ENCODE measurements around the gene FAXDC2. TPM values are rescaled to one million over a fixed set of nuclear protein-coding genes. Genes with fewer than 3 reads are reported as not detected.

FAXDC2 gene
- total and polyA plus RNA-seq, 2 of the 13 experiments (the other 11 are each of a cell fraction or from before 2014, with no cell fraction given) = 4.7 to 58.8 TPM

GRCh38 chr5:154860123-154860522 is 9.7 kb upstream of the FAXDC2 start (continued):
- TF ChIP-seq AFF4 (CRISPR knock-in tag; IDR thresholded peaks at IDR 0.05) (no peak), ZFP41 (CRISPR knock-in tag; IDR thresholded peaks at IDR 0.05; ENCODE audit: borderline replicate concordance) (no peak), PHF21A (CRISPR knock-in tag; IDR thresholded peaks at IDR 0.05) (no peak), STAG1 (CRISPR knock-in tag; IDR thresholded peaks at IDR 0.05) (peak; percentile 17; the same call in 1 of the 2 replicates), SRSF4 (IDR thresholded peaks at IDR 0.05; ENCODE audit: low read depth, low read length, poor library complexity, severe bottlenecking) (no peak), FOXO1 (CRISPR knock-in tag; IDR thresholded peaks at IDR 0.05) (0 out of 2 replicates have a peak, but pooled peaks have one; percentile 12), PTBP1 (IDR thresholded peaks at IDR 0.05; ENCODE audit: low read depth, low read length, poor library complexity, severe bottlenecking) (no peak), CBX1 (IDR thresholded peaks at IDR 0.05; ENCODE audit: low read depth) (peak; percentile 26), ZBTB38 (CRISPR knock-in tag; IDR thresholded peaks at IDR 0.05) (peak; percentile 49; the same call in 1 of the 2 replicates), ZNF337 (CRISPR knock-in tag; IDR thresholded peaks at IDR 0.05; ENCODE audit: borderline replicate concordance, low read depth) (no peak), SMAD9 (CRISPR knock-in tag; IDR thresholded peaks at IDR 0.05) (no peak), SYNCRIP (IDR thresholded peaks at IDR 0.05; ENCODE audit: insufficient read depth, low read depth, low read length) (no peak), CREM (IDR thresholded peaks at IDR 0.05) (0 out of 2 replicates have a peak, but pooled peaks have one; percentile 15), CREM (CRISPR knock-in tag; IDR thresholded peaks at IDR 0.05) (no peak), HOMEZ (CRISPR knock-in tag; IDR thresholded peaks at IDR 0.05; ENCODE audit: low read depth) (no peak; the same call in 1 of the 2 replicates), ZNF275 (CRISPR knock-in tag; IDR thresholded peaks at IDR 0.05; ENCODE audit: borderline replicate concordance) (no peak), ZNF17 (CRISPR knock-in tag; IDR thresholded peaks at IDR 0.05) (no peak), MEIS2 (CRISPR knock-in tag; IDR thresholded peaks at IDR 0.05) (no peak), ZNF121 (CRISPR knock-in tag; IDR thresholded peaks at IDR 0.05) (no peak; the same call in none of the 2 replicates), LBX2 (CRISPR knock-in tag; IDR thresholded peaks at IDR 0.05; ENCODE audit: borderline replicate concordance) (no peak), CCDC6 (CRISPR knock-in tag; IDR thresholded peaks at IDR 0.05) (no peak), JDP2 (CRISPR knock-in tag; IDR thresholded peaks at IDR 0.05; ENCODE audit: borderline replicate concordance) (no peak), ATF5 (CRISPR knock-in tag; IDR thresholded peaks at IDR 0.05; ENCODE audit: low read depth) (no peak), ZSCAN9 (CRISPR knock-in tag; IDR thresholded peaks at IDR 0.05; ENCODE audit: borderline replicate concordance) (no peak), U2AF1 (optimal IDR thresholded peaks at IDR 0.05; ENCODE audit: low read depth, low read length) (no peak)

Measured in HepG2 (cell line).